Endothelial cell of umbilical vein (primary cell): ENCODE results near the gene KRTAP22-1. TPM values are rescaled to one million over a fixed set of nuclear protein-coding genes. Genes with fewer than 3 reads are reported as not detected.

Source experiments
- Bru-seq: library from RNA; stranded (reverse); fragments of 400-500 nt; gene quantifications from one replicate; lab custom pipeline; 2021; lab: Mats Ljungman, UMichigan
- BruChase-seq, 2 experiments: library from RNA; stranded (reverse); fragments of 400-500 nt; gene quantifications; one replicate each; lab custom pipeline; 2021; lab: Mats Ljungman, UMichigan
- BruUV-seq: library from RNA; stranded (reverse); fragments of 400-500 nt; replicated peaks from 2 replicates; lab custom pipeline; 2021; lab: Mats Ljungman, UMichigan
- CTCF ChIA-PET: fragments of 300-600, 350-600 bp; sonication (Branson Sonifier 250); formaldehyde crosslinking; loops from one replicate; lab custom pipeline; 2021; ENCODE audit warnings: antibody characterized with exemption, inconsistent platforms; lab: Charles Lee
- POLR2A ChIA-PET: fragments of 300-600, 350-600 bp; sonication (Branson Sonifier 250); formaldehyde crosslinking; loops from one replicate; lab custom pipeline; 2021; ENCODE audit warnings: antibody characterized with exemption, inconsistent platforms; lab: Charles Lee
- DNase-seq: peaks from one replicate; pipeline ENCODE4 v3.0.0-alpha.2; 2011; ENCODE audit warnings: low read depth, low spot score
- FAIRE-seq: peaks from 2 replicates; lab custom pipeline; 2011; peaks lifted over from hg19 to GRCh38; lab: Jason Lieb, UNC
- H2AFZ ChIP-seq: 2 replicates; pipeline ENCODE4 v1.6.0; 2012; ENCODE audit warnings: low read depth, low read length, control low read depth, inconsistent platforms
- H3K27ac ChIP-seq: 2 replicates; pipeline ENCODE4 v1.5.1; 2011; ENCODE audit warnings: low read depth, mild to moderate bottlenecking, control low read depth, low read length, moderate library complexity; ENCODE audit not compliant: insufficient read depth
- H3K27me3 ChIP-seq, 2 experiments: 2 replicates each; pipeline versions ENCODE4 v1.6.0 to v1.6.1; 2011; ENCODE audit warnings: low read length in 2 of 2, mixed read lengths in 1 of 2; ENCODE audit not compliant: control insufficient read depth in 2 of 2, insufficient read depth in 2 of 2
- H3K36me3 ChIP-seq, 2 experiments: 2 replicates in 1 of 2; 3 replicates in 1 of 2; pipeline ENCODE4 v1.5.1; 2011; ENCODE audit warnings: low read length in 2 of 2, mild to moderate bottlenecking in 1 of 2, moderate library complexity in 1 of 2; ENCODE audit not compliant: control insufficient read depth in 2 of 2, insufficient read depth in 2 of 2; ENCODE audit errors: extremely low read depth in 1 of 2
- H3K4me1 ChIP-seq: 3 replicates; pipeline ENCODE4 v1.5.1; 2011; ENCODE audit warnings: mild to moderate bottlenecking, low read length; ENCODE audit not compliant: control insufficient read depth, insufficient read depth; ENCODE audit errors: extremely low read depth
- H3K4me2 ChIP-seq: 2 replicates; pipeline ENCODE4 v1.6.1; 2011; ENCODE audit warnings: low read length, control low read depth, mixed read lengths; ENCODE audit not compliant: insufficient read depth
- H3K4me3 ChIP-seq, 3 experiments: fragments of 200-600 bp in 1 of 3; sonication (generic), shearing (Covaris generic) in 1 of 3; replicated peaks in 1 of 3; 2 replicates each; pipeline ENCODE4 v1.5.1; 2011 to 2016; ENCODE audit warnings: control low read depth in 3 of 3, low read length in 3 of 3, mild to moderate bottlenecking in 2 of 3, inconsistent platforms in 1 of 3, low read depth in 1 of 3, moderate library complexity in 1 of 3; ENCODE audit not compliant: insufficient read depth in 1 of 3
- H3K79me2 ChIP-seq: 2 replicates; pipeline ENCODE4 v1.6.0; 2012; ENCODE audit warnings: low read length, inconsistent platforms; ENCODE audit not compliant: control insufficient read depth, insufficient read depth
- H3K9ac ChIP-seq: replicated peaks from 2 replicates; pipeline ENCODE3; 2011; ENCODE audit warnings: low read length, control low read depth; ENCODE audit not compliant: insufficient read depth; ENCODE audit errors: extremely low read depth
- H3K9me1 ChIP-seq: replicated peaks from 3 replicates; pipeline ENCODE4 v1.6.0; 2011; ENCODE audit warnings: mild to moderate bottlenecking, low read length; ENCODE audit not compliant: control insufficient read depth, insufficient read depth; ENCODE audit errors: extremely low read depth
- H3K9me3 ChIP-seq: replicated peaks from 2 replicates; pipeline ENCODE4 v1.5.1; 2012; ENCODE audit warnings: low read length, inconsistent platforms; ENCODE audit not compliant: control insufficient read depth, insufficient read depth
- H4K20me1 ChIP-seq: replicated peaks from 2 replicates; pipeline ENCODE3; 2011; ENCODE audit warnings: mild to moderate bottlenecking, low read length; ENCODE audit not compliant: control insufficient read depth, insufficient read depth; ENCODE audit errors: extremely low read depth
- CTCF ChIP-seq, 2 donors: IDR thresholded peaks; 1 replicate in 1 of 2; 2 replicates in 1 of 2; pipeline ENCODE4 v1.5.1; 2011; ENCODE audit warnings: low read length in 2 of 2, mild to moderate bottlenecking in 2 of 2, moderate library complexity in 2 of 2, control low read depth in 1 of 2, inconsistent platforms in 1 of 2, low read depth in 1 of 2; ENCODE audit not compliant: insufficient read depth in 1 of 2; ENCODE audit errors: extremely low read depth in 1 of 2
- EZH2 ChIP-seq: IDR thresholded peaks from 2 replicates; pipeline ENCODE4 v1.6.1; 2012; ENCODE audit warnings: borderline replicate concordance, low read depth, mild to moderate bottlenecking, moderate library complexity, low read length, inconsistent platforms; ENCODE audit not compliant: severe bottlenecking
- FOS ChIP-seq: IDR thresholded peaks from 2 replicates; pipeline ENCODE4 v1.6.1; 2011; ENCODE audit warnings: mild to moderate bottlenecking, low read length, moderate library complexity, borderline replicate concordance; ENCODE audit not compliant: insufficient read depth
- GATA2 ChIP-seq: IDR thresholded peaks from 2 replicates; pipeline ENCODE4 v1.7.0; 2011; ENCODE audit warnings: low read depth, mild to moderate bottlenecking, moderate library complexity, mixed read lengths, low read length; ENCODE audit not compliant: insufficient read length, insufficient read depth
- JUN ChIP-seq: IDR thresholded peaks from 2 replicates; pipeline ENCODE4 v1.6.1; 2011; ENCODE audit warnings: borderline replicate concordance, low read depth; ENCODE audit not compliant: insufficient read length, insufficient read depth
- MAX ChIP-seq: IDR thresholded peaks from 2 replicates; pipeline ENCODE4 v1.6.1; 2011; ENCODE audit not compliant: insufficient read depth, insufficient read length
- MYC ChIP-seq: IDR thresholded peaks from one replicate; pipeline ENCODE4 v1.6.1; 2011; ENCODE audit warnings: mild to moderate bottlenecking, low read depth, low read length
- POLR2A ChIP-seq: IDR thresholded peaks from 2 replicates; pipeline ENCODE4 v1.6.1; 2012; ENCODE audit warnings: low read depth, mild to moderate bottlenecking, control low read depth, low read length
- POLR2AphosphoS5 ChIP-seq: IDR thresholded peaks from 2 replicates; pipeline ENCODE4 v1.6.1; 2012; ENCODE audit warnings: low read depth, mild to moderate bottlenecking, control low read depth, low read length, moderate library complexity; ENCODE audit not compliant: insufficient read depth
- dilution Hi-C: fragments of 300-500 bp; cut with MboI; formaldehyde crosslinking; loops from one replicate; pipeline ENCODE4 v1.15.0; 2019; ENCODE audit warnings: low sequenced_read_pairs; ENCODE audit not compliant: extremely low pct_ligation_motif_present
- intact Hi-C: fragments of 100-400 bp; cut with micrococcal nuclease; formaldehyde crosslinking; loops from one replicate; pipeline ENCODE4 v1.10.0; 2022
- long read RNA-seq: library from polyadenylated mRNA; stranded (forward); transcript quantifications from one replicate; pipeline ENCODE4 v2.0.0, GENCODE V29; 2021
- polyA minus RNA-seq, 3 experiments: library from RNA; depleted of rRNA, polyadenylated mRNA; stranded (reverse); fragments of >200 nt; gene quantifications; 1 replicate in 1 of 3; 2 replicates in 2 of 3; pipeline ENCODE4 v1.2.3, GENCODE V29; 2011
- polyA plus RNA-seq, 4 experiments: library from polyadenylated mRNA; depleted of rRNA in 3 of 4; stranded (reverse) in 3 of 4; unstranded in 1 of 4; fragments of >200 nt; gene quantifications; 2 replicates each; pipeline versions ENCODE4 v1.2.1 to v1.2.3, GENCODE V29; 2011 to 2012; ENCODE audit warnings: missing spikeins in 1 of 4
- total RNA-seq: library from RNA; stranded (reverse); gene quantifications from 2 replicates; pipeline ENCODE4 v1.2.3, GENCODE V29; 2021

The KRTAP22-1 gene
- total RNA-seq: not detected in 2 replicates
- polyA plus RNA-seq: not detected in 2 replicates
- polyA plus RNA-seq (2011; cell fraction: cytosol; rRNA removed): not detected in 2 replicates
- not detected in 2 replicates for polyA plus RNA-seq (2011; cell fraction: nucleus; rRNA removed)
- polyA plus RNA-seq (2012): not detected in 2 replicates
- polyA minus RNA-seq: not detected in 2 replicates
- not detected for polyA minus RNA-seq (2011; cell fraction: cytosol; rRNA and poly(A)+ RNA removed)
- polyA minus RNA-seq (2011; cell fraction: nucleus; rRNA and poly(A)+ RNA removed): not detected in 2 replicates
- Bru-seq, nascent RNA: not detected
- not detected for BruChase-seq, experiment 1, labeled RNA remaining after a 6-hour chase
- not detected for BruChase-seq, experiment 2, labeled RNA remaining after a 2-hour chase
- long read RNA-seq: 0 reads

- ChIA-PET POLR2A (no interaction called here), CTCF (no interaction called here)
- dilution Hi-C loops (no loop called here), intact Hi-C loops (no loop called here)
- no TSS peak for BruUV-seq
- no peaks in the 10 kb centered on the region for H4K20me1 ChIP-seq
- peaks cover 5% of the 10 kb centered on the region for H3K9me3 ChIP-seq
- H3K36me3 ChIP-seq: no peaks in the 10 kb centered on the region
- no peak within 1 kb of the TSS for H3K4me2 ChIP-seq
- H2AFZ ChIP-seq: no peak within 1 kb of the TSS
- no peak within 1 kb of the TSS for H3K27ac ChIP-seq
- H3K79me2 ChIP-seq: no peaks in the 10 kb centered on the region
- no peaks in the 10 kb centered on the region for H3K27me3 ChIP-seq
- H3K9ac ChIP-seq: no peak within 1 kb of the TSS
- TF ChIP-seq CTCF (IDR thresholded peaks at IDR 0.05; ENCODE audit: extremely low read depth in 1 of 2, insufficient read depth in 1 of 2, low read depth in 1 of 2, low read length in 2 of 2) (no peak), GATA2 (no peak), JUN (no peak), MYC (no peak), EZH2 (no peak), POLR2AphosphoS5 (no peak), MAX (no peak), FOS (no peak), POLR2A (no peak)
- DNase-seq (no peak), FAIRE-seq (no peak)
- no peaks in the 10 kb centered on the region for H3K4me1 ChIP-seq
- H3K9me1 ChIP-seq: no peaks in the 10 kb centered on the region
- H3K4me3 ChIP-seq: no peak within 1 kb of the TSS
Observed at GRCh38 chr21:30600787-30601186, at the start of gene KRTAP22-1. TSS of gene KRTAP22-1 (plus strand) at chr21:30601087.
